Neuronal stem cell (in vitro differentiated cells): ENCODE measurements around the gene CHTOP.
"Not testable (repeated sequence)": the region's sequence is repeated elsewhere in the genome, so short reads cannot be mapped to it uniquely, and the experiment has no call there.

Experiments used
- DNase-seq: peaks from one replicate; pipeline ENCODE4 v3.0.0-alpha.2; 2013; ENCODE audit warnings: low spot score
- H2AFZ ChIP-seq: one replicate; pipeline ENCODE4 v1.6.1; 2013; ENCODE audit warnings: mild to moderate bottlenecking, low read length, inconsistent platforms
- H2AK5ac ChIP-seq: 2 replicates; pipeline ENCODE4 v1.6.1; 2013; ENCODE audit warnings: low read depth, mild to moderate bottlenecking, inconsistent platforms, low read length, moderate library complexity, mixed read lengths
- H2BK120ac ChIP-seq: 2 replicates; pipeline ENCODE4 v1.6.1; 2013; ENCODE audit warnings: low read depth, mild to moderate bottlenecking, inconsistent platforms, low read length, moderate library complexity, mixed read lengths
- H2BK12ac ChIP-seq: one replicate; pipeline ENCODE4 v1.6.1; 2013; ENCODE audit warnings: low read length, inconsistent platforms
- H2BK15ac ChIP-seq: 2 replicates; pipeline ENCODE4 v1.6.1; 2013; ENCODE audit warnings: mild to moderate bottlenecking, low read length, inconsistent platforms, mixed read lengths
- H2BK5ac ChIP-seq: one replicate; pipeline ENCODE4 v1.6.1; 2013; ENCODE audit warnings: inconsistent platforms, mild to moderate bottlenecking, low read length, moderate library complexity
- H3K14ac ChIP-seq: one replicate; pipeline ENCODE4 v1.6.1; 2013; ENCODE audit warnings: low read length, inconsistent platforms
- H3K18ac ChIP-seq: 2 replicates; pipeline ENCODE4 v1.6.1; 2013; ENCODE audit warnings: low read length, inconsistent platforms
- H3K23ac ChIP-seq: 2 replicates; pipeline ENCODE4 v1.6.1; 2013; ENCODE audit warnings: low read depth, mild to moderate bottlenecking, mixed read lengths, low read length, inconsistent platforms; ENCODE audit not compliant: poor library complexity
- H3K27ac ChIP-seq: replicated peaks from 3 replicates; pipeline ENCODE4 v1.5.1; 2013; ENCODE audit warnings: low read length, inconsistent platforms
- H3K27me3 ChIP-seq, 3 experiments: 2 replicates each; pipeline ENCODE4 v1.6.1; 2013; ENCODE audit warnings: low read length in 3 of 3, mild to moderate bottlenecking in 2 of 3, inconsistent platforms in 1 of 3, low read depth in 1 of 3, mixed read lengths in 1 of 3, moderate library complexity in 1 of 3; ENCODE audit not compliant: control insufficient read depth in 3 of 3, insufficient read depth in 3 of 3
- H3K36me3 ChIP-seq, 2 donors: replicated peaks in 1 of 2; 2 replicates each; pipeline ENCODE4 v1.6.1; 2013; ENCODE audit warnings: low read length in 2 of 2; ENCODE audit not compliant: control insufficient read depth in 2 of 2, insufficient read depth in 2 of 2
- H3K4ac ChIP-seq: 2 replicates; pipeline ENCODE4 v1.6.1; 2013; ENCODE audit warnings: inconsistent platforms, mild to moderate bottlenecking, low read length, moderate library complexity
- H3K4me1 ChIP-seq, 2 donors: 1 replicate in 1 of 2; 2 replicates in 1 of 2; pipeline ENCODE4 v1.6.1; 2013; ENCODE audit warnings: low read length in 2 of 2, low read depth in 1 of 2; ENCODE audit not compliant: control insufficient read depth in 2 of 2, insufficient read depth in 1 of 2
- H3K4me2 ChIP-seq: one replicate; pipeline ENCODE4 v1.6.1; 2013; ENCODE audit warnings: mild to moderate bottlenecking, low read length, inconsistent platforms; ENCODE audit not compliant: insufficient read depth, poor library complexity, severe bottlenecking
- H3K4me3 ChIP-seq, 2 donors: 2 replicates each; pipeline ENCODE4 v1.5.1; 2013; ENCODE audit warnings: low read length in 2 of 2, mild to moderate bottlenecking in 2 of 2, inconsistent platforms in 1 of 2, moderate library complexity in 1 of 2
- H3K79me1 ChIP-seq: one replicate; pipeline ENCODE4 v1.6.1; 2013; ENCODE audit warnings: low read depth, mild to moderate bottlenecking, inconsistent platforms, low read length, moderate library complexity
- H3K9ac ChIP-seq: one replicate; pipeline ENCODE4 v1.6.1; 2013; ENCODE audit warnings: mild to moderate bottlenecking, low read depth, low read length, inconsistent platforms; ENCODE audit not compliant: poor library complexity
- H3K9me3 ChIP-seq, 2 donors: replicated peaks in 1 of 2; 2 replicates each; pipeline versions ENCODE3 to v1.6.1; 2013; ENCODE audit warnings: low read length in 2 of 2, mild to moderate bottlenecking in 2 of 2, inconsistent platforms in 1 of 2, low read depth in 1 of 2, mixed read lengths in 1 of 2, moderate library complexity in 1 of 2; ENCODE audit not compliant: control insufficient read depth in 2 of 2, insufficient read depth in 1 of 2
- H4K8ac ChIP-seq: one replicate; pipeline ENCODE4 v1.6.1; 2013; ENCODE audit warnings: low read depth, mild to moderate bottlenecking, inconsistent platforms, low read length, moderate library complexity
- H4K91ac ChIP-seq: one replicate; pipeline ENCODE4 v1.6.1; 2013; ENCODE audit warnings: low read length, low read depth, mild to moderate bottlenecking, inconsistent platforms; ENCODE audit not compliant: poor library complexity
- WGBS, 2 donors: extraction: QIAGEN DNeasy Blood & Tissue Kit; methylation state at CpG; one replicate each; pipeline ENCODE4 v1.1.7; 2013; ENCODE audit warnings: missing lambda C conversion rate in 2 of 2, mixed read lengths in 1 of 2; ENCODE audit not compliant: insufficient read length in 2 of 2, insufficient replicate concordance in 1 of 2; ENCODE audit errors: extremely low coverage in 2 of 2; 5-methylcytosine and 5-hydroxymethylcytosine counted together

The CHTOP gene

DNA sequence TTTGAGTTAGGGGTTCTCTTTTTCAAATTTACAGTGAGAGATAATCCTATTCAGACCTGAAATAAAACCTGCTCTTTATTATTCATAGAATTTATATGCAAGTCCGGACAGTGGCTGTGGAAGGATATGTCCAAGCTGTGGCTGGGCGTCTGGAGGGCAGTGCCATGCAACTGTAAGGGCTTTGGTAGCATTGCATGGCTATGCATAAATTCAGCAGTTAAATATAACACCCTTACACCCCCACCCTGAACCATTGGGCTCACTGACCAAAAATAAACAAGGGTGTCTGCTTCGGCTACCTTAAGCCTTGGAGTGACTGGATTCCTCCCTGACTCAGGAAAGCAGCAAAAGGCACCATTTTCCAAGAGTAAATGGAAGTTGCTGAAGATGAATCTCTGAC, 5.4 kb downstream of the CHTOP start:
- no peak overlapping the region for H2BK15ac ChIP-seq
- H2BK12ac ChIP-seq: no peak overlapping the region
- no peak overlapping the region for H2AK5ac ChIP-seq
- DNase-seq: no peak
- no peak overlapping the region for H3K4ac ChIP-seq
- no peak overlapping the region for H2AFZ ChIP-seq
- H4K8ac ChIP-seq: no peak overlapping the region
- no CpG with 5 or more reads among the region's 3 CpGs for WGBS, 2 donors
- H3K9ac ChIP-seq: no peak overlapping the region
- no peak overlapping the region for H3K14ac ChIP-seq
- no peak overlapping the region for H3K4me3 ChIP-seq
- no peak overlapping the region for H4K91ac ChIP-seq
- no peak overlapping the region for H3K18ac ChIP-seq
- H2BK120ac ChIP-seq: no peak overlapping the region
- H3K4me2 ChIP-seq: no peak overlapping the region
- no peak overlapping the region for H2BK5ac ChIP-seq
- no peak overlapping the region for H3K23ac ChIP-seq
- H3K36me3 ChIP-seq: peaks cover 38 to 94% of the 10 kb centered on the region in 2 donors
- H3K27me3 ChIP-seq: no peaks in the 10 kb centered on the region
- H3K79me1 ChIP-seq: peaks cover 5% of the 10 kb centered on the region
- H3K4me1 ChIP-seq: peaks cover 1 to 3% of the 10 kb centered on the region in 2 donors
- H3K9me3 ChIP-seq: peaks cover 0 to 7% of the 10 kb centered on the region in 2 donors
- no peak overlapping the region for H3K27ac ChIP-seq

DNA sequence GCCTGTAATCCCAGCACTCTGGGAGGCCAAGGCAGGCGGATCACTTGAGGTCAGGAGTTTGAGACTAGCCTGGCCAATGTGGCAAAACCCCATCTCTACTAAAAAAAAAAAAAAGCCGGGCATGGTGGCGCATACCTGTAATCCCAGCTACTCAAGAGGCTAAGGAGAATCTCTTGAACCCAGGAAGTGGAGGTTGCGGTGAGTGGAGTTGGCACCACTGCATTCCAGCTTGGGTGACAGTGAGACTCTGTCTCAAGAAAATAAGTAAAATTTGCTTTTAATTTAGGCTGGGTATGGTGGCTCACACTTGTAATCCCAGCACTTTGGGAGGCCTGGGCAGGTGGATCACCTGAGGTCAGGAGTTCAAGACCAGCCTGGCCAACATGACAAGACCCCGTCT, 6.3 kb downstream of the CHTOP start:
- H2AK5ac ChIP-seq, H2AFZ ChIP-seq, H3K23ac ChIP-seq, H3K4me2 ChIP-seq, H2BK12ac ChIP-seq, H2BK120ac ChIP-seq, H3K27ac ChIP-seq, H3K79me1 ChIP-seq, H3K9ac ChIP-seq, H3K18ac ChIP-seq, H4K8ac ChIP-seq, H3K4me1 ChIP-seq, H3K9me3 ChIP-seq, H4K91ac ChIP-seq, H3K4ac ChIP-seq, H2BK15ac ChIP-seq, H2BK5ac ChIP-seq, DNase-seq, H3K27me3 ChIP-seq, H3K4me3 ChIP-seq, H3K14ac ChIP-seq: not testable (repeated sequence)
- H3K36me3 ChIP-seq: peaks cover 43 to 100% of the 10 kb centered on the region in 2 donors
- no CpG with 5 or more reads among the region's 5 CpGs for WGBS, 2 donors

DNA sequence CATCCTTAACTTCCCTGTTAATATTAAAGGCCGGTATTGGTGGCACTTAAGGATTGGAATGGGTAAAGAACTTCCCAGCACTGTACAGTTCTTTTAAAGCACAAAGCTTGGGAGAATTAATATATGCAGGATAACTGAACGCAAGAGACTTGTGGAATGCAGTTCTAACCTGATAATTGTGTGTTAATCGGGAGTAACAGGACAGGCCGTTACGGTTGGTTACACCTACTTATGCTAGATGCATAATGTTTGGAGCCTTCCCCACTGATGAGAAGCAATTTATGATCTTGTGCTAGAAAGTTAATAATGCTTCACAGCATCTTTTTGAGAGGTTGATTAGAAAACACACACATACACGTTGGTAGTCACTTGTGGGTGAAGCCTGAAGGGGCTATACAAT, 7.0 kb downstream of the CHTOP start:
- no peaks in the 10 kb centered on the region for H3K4me1 ChIP-seq
- H3K18ac ChIP-seq: no peak overlapping the region
- no peak overlapping the region for H3K14ac ChIP-seq
- DNase-seq: no peak
- no CpG with 5 or more reads among the region's 6 CpGs for WGBS, 2 donors
- no peak overlapping the region for H4K8ac ChIP-seq
- peaks cover 5% of the 10 kb centered on the region for H3K79me1 ChIP-seq
- H3K9ac ChIP-seq: no peak overlapping the region
- no peak overlapping the region for H2AFZ ChIP-seq
- H2BK12ac ChIP-seq: no peak overlapping the region
- H4K91ac ChIP-seq: no peak overlapping the region
- H2AK5ac ChIP-seq: no peak overlapping the region
- H3K23ac ChIP-seq: no peak overlapping the region
- no peak overlapping the region for H3K4ac ChIP-seq
- H3K9me3 ChIP-seq: peaks cover 0 to 5% of the 10 kb centered on the region in 2 donors
- no peak overlapping the region for H2BK5ac ChIP-seq
- H2BK120ac ChIP-seq: no peak overlapping the region
- H3K27me3 ChIP-seq: no peaks in the 10 kb centered on the region
- peaks cover 49 to 100% of the 10 kb centered on the region in 2 donors for H3K36me3 ChIP-seq
- no peak overlapping the region for H2BK15ac ChIP-seq
- H3K4me2 ChIP-seq: no peak overlapping the region
- no peak overlapping the region for H3K4me3 ChIP-seq
- H3K27ac ChIP-seq: no peak overlapping the region

DNA sequence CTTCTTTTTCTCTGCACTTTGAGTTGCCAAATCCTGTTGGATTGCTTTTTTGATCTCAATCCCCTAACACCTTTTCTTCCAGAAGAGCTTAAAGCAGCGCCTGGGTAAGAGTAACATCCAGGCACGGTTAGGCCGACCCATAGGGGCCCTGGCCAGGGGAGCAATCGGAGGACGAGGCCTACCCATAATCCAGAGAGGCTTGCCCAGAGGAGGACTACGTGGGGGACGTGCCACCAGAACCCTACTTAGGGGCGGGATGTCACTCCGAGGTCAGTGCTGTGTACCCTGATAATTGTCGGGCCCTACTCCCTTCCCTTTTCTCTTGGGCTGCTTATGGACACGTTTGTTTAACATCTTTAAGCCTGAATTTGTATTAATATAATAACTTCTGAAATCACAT, 8.3 kb downstream of the CHTOP start:
- no peak overlapping the region for H3K9ac ChIP-seq
- H3K9me3 ChIP-seq: no peaks in the 10 kb centered on the region
- no peak overlapping the region for H2AFZ ChIP-seq
- no peak overlapping the region for H2AK5ac ChIP-seq
- no peaks in the 10 kb centered on the region for H3K27me3 ChIP-seq
- H2BK12ac ChIP-seq: no peak overlapping the region
- no peak overlapping the region for H3K4ac ChIP-seq
- no peak overlapping the region for H2BK120ac ChIP-seq
- H3K36me3 ChIP-seq: peaks cover 43 to 100% of the 10 kb centered on the region in 2 donors
- H2BK5ac ChIP-seq: no peak overlapping the region
- no peak for DNase-seq
- H3K18ac ChIP-seq: no peak overlapping the region
- H3K4me1 ChIP-seq: no peaks in the 10 kb centered on the region
- WGBS, 2 donors: no CpG with 5 or more reads among the region's 11 CpGs
- H4K91ac ChIP-seq: no peak overlapping the region
- peaks cover 2% of the 10 kb centered on the region for H3K79me1 ChIP-seq
- H3K23ac ChIP-seq: no peak overlapping the region
- H3K14ac ChIP-seq: no peak overlapping the region
- no peak overlapping the region for H2BK15ac ChIP-seq
- no peak overlapping the region for H3K4me2 ChIP-seq
- H4K8ac ChIP-seq: no peak overlapping the region
- H3K4me3 ChIP-seq: no peak overlapping the region
- H3K27ac ChIP-seq: no peak overlapping the region
